GM23248 (cell line): ENCODE measurements around the gene PWWP2A.

Experiments used
- EZH2 ChIP-seq: fragments of 200-600 bp; sonication (generic); IDR thresholded peaks from 2 replicates; pipeline ENCODE4 v1.6.1; 2018; ENCODE audit warnings: antibody characterized with exemption, mild to moderate bottlenecking; ENCODE audit not compliant: insufficient read depth, poor library complexity, severe bottlenecking
- EZH2phosphoT487 ChIP-seq: fragments of 200-600 bp; sonication (generic); IDR thresholded peaks from 2 replicates; pipeline ENCODE4 v1.6.1; 2018; ENCODE audit warnings: antibody characterized with exemption, moderate library complexity, mild to moderate bottlenecking, low read depth; ENCODE audit not compliant: insufficient read depth

GRCh38 chr5:160044391-160044804, 74.9 kb downstream of the PWWP2A start:
- no peak for TF ChIP-seq EZH2
- no peak for TF ChIP-seq EZH2phosphoT487
